WTC11 (cell line): ENCODE results near the gene C17orf100. TPM values are rescaled to one million over a fixed set of nuclear protein-coding genes. Genes with fewer than 3 reads are reported as not detected.

Experiments used
- ATAC-seq: fragments of 200-7000 bp; cut with Tn5 transposase; 2 replicates; pipeline ENCODE4 v1.10.0; 2021; ENCODE audit warnings: mild to moderate bottlenecking, moderate library complexity
- CTCF ChIA-PET: fragments of 300-600 bp; sonication (Branson Sonifier 250); formaldehyde crosslinking; loops from one replicate; lab custom pipeline; 2021; ENCODE audit warnings: antibody characterized with exemption; lab: Charles Lee
- POLR2A ChIA-PET: fragments of 350-600 bp; sonication (Branson Sonifier 250); formaldehyde crosslinking; loops from one replicate; lab custom pipeline; 2021; ENCODE audit warnings: antibody characterized with exemption; lab: Charles Lee
- DNase-seq: peaks from one replicate; pipeline ENCODE4 v3.0.0; 2021; ENCODE audit warnings: low spot score
- H3K27ac Mint-ChIP-seq: 2 replicates; pipeline ENCODE4 v1.8.0; 2021; ENCODE audit warnings: mixed read lengths
- H3K27me3 Mint-ChIP-seq: 2 replicates; pipeline ENCODE4 v1.8.0; 2021; ENCODE audit warnings: low read depth, mild to moderate bottlenecking, moderate library complexity, mixed read lengths
- H3K36me3 Mint-ChIP-seq: 2 replicates; pipeline ENCODE4 v1.8.0; 2021; ENCODE audit warnings: mixed read lengths
- H3K4me1 Mint-ChIP-seq: 2 replicates; pipeline ENCODE4 v1.8.0; 2022; ENCODE audit warnings: mixed read lengths
- H3K4me3 Mint-ChIP-seq: 2 replicates; pipeline ENCODE4 v1.8.0; 2021; ENCODE audit warnings: mild to moderate bottlenecking, moderate library complexity, mixed read lengths
- H3K9me3 Mint-ChIP-seq: 2 replicates; pipeline ENCODE4 v1.8.0; 2021; ENCODE audit warnings: mixed read lengths
- CTCF ChIP-seq: fragments of 200-600 bp; IDR thresholded peaks from 2 replicates; pipeline ENCODE4 v1.8.0; 2022; ENCODE audit warnings: antibody characterized with exemption
- GABPB1 ChIP-seq: sonication (generic); formaldehyde crosslinking; IDR thresholded peaks from 2 replicates; pipeline ENCODE4 v1.8.1; 2023; ENCODE audit warnings: mild to moderate bottlenecking, missing genetic modification reagents
- GTF2I ChIP-seq: fragments of 250-450 bp; sonication (Bioruptor Pico); conservative IDR thresholded peaks from 2 replicates; pipeline ENCODE4 v1.4.0; 2021; ENCODE audit warnings: mild to moderate bottlenecking
- NFE2L1 ChIP-seq: sonication (generic); formaldehyde crosslinking; IDR thresholded peaks from 2 replicates; pipeline ENCODE4 v1.8.1; 2023; ENCODE audit warnings: missing genetic modification reagents
- ZNF121 ChIP-seq: sonication (generic); formaldehyde crosslinking; IDR thresholded peaks from 2 replicates; pipeline ENCODE4 v1.8.0; 2023; ENCODE audit warnings: missing genetic modification reagents
- ZNF532 ChIP-seq: fragments of 250-450 bp; sonication (Bioruptor Pico); IDR thresholded peaks from 2 replicates; pipeline ENCODE4 v1.9.0; 2021; ENCODE audit warnings: mild to moderate bottlenecking, borderline replicate concordance
- microRNA-seq: library from miRNA; unstranded; fragments of <30 nt; microRNA quantifications from one replicate; pipeline ENCODE4 v1.2.0, GENCODE V29; 2022; ENCODE audit warnings: borderline number of aligned reads
- total RNA-seq: library from RNA; stranded (reverse); gene quantifications from 3 replicates; pipeline ENCODE4 v1.2.3, GENCODE V29; 2021
- TF ChIP-seq, protein P1 (sequence below): sonication (generic); formaldehyde crosslinking; IDR thresholded peaks from 2 replicates; pipeline ENCODE4 v1.8.0; 2022; ENCODE audit warnings: mild to moderate bottlenecking, missing genetic modification reagents

C17orf100 gene
- total RNA-seq, 1 experiment from 2014 or later: 2.7 TPM

GRCh38 chr17:6701719-6702118, 50.2 kb downstream of the C17orf100 start:
- Mint-ChIP-seq H3K36me3 (no peaks in the 10 kb centered on the region), H3K9me3 (no peaks in the 10 kb centered on the region), H3K27me3 (no peaks in the 10 kb centered on the region; the same call in 1 of the 2 replicates), H3K27ac (no peak overlapping the region), H3K4me1 (peaks cover 6% of the 10 kb centered on the region), H3K4me3 (no peak overlapping the region)
- ChIA-PET POLR2A (no interaction called here), CTCF (interaction anchor here (0.5 to 4.8 kb wide), 49 partner anchors 8 to 385 kb away, joined by 3 to 104 read pairs (median 3); partner anchors contain the start of genes C17orf100, FBXO39, MED31 and RNASEK)
- peak; percentile 86 for DNase-seq
- peak; percentile 99 for ATAC-seq
- no peak for TF ChIP-seq GTF2I (CRISPR knock-in tag)
- TF ChIP-seq, protein P1, sequence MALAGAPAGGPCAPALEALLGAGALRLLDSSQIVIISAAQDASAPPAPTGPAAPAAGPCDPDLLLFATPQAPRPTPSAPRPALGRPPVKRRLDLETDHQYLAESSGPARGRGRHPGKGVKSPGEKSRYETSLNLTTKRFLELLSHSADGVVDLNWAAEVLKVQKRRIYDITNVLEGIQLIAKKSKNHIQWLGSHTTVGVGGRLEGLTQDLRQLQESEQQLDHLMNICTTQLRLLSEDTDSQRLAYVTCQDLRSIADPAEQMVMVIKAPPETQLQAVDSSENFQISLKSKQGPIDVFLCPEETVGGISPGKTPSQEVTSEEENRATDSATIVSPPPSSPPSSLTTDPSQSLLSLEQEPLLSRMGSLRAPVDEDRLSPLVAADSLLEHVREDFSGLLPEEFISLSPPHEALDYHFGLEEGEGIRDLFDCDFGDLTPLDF (CRISPR knock-in tag): no peak
- TF ChIP-seq CTCF: peak; percentile 55

DNA sequence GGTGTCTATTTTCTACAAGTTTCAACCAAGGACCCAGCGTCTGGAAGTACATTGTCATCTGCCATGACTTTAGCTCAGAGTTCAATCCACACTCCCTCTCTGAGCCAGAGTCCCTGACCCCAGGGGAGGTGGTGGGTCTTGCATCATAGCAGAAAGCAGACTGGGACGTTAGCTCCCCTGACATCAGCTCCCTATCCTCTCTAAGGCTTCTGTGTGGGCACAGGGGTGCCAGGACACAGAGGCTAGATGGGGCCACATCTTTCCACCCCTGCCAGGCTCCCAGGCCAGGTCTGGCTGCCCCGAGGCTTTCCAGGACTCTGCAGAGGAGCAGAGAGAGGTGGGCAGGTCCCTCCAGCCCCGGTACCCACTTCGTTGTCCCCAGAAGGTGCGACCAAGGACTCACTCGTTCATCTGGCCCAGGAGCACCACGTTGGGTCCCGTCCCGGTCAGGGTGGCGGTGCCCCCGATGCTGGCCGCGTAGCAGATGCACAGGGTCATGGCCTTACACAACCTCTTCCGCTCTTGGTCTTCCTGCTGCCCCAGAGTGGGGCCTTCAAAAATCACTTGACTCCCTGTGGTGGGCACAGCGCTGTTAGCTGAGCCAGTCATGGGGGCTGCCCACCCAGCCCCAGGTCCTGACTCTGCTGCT, 51.1 kb downstream of the C17orf100 start:
- H3K27ac Mint-ChIP-seq: no peak overlapping the region
- no peaks in the 10 kb centered on the region for H3K36me3 Mint-ChIP-seq
- peaks cover 6% of the 10 kb centered on the region for H3K4me1 Mint-ChIP-seq
- DNase-seq: no peak
- ATAC-seq: no peak
- H3K27me3 Mint-ChIP-seq: no peaks in the 10 kb centered on the region
- CTCF ChIA-PET: interaction anchor here (0.6 to 4.8 kb wide), 9 partner anchors 10 to 191 kb away, joined by 3 to 104 read pairs (median 6); partner anchors contain the start of gene SLC13A5
- no peaks in the 10 kb centered on the region for H3K9me3 Mint-ChIP-seq
- peak; percentile 85 for TF ChIP-seq GABPB1 (CRISPR knock-in tag)
- no peak for TF ChIP-seq NFE2L1 (CRISPR knock-in tag)
- TF ChIP-seq ZNF532: no peak
- TF ChIP-seq ZNF121: no peak
- POLR2A ChIA-PET: no interaction called here
- H3K4me3 Mint-ChIP-seq: no peak overlapping the region

Small RNA genes lying within 50 kb of the gene (microRNA-seq; reads per million reads assigned to microRNA genes)
- gene MIR4520-1 (not detected), gene MIR4520-2 (not detected)

Other genes with a start within 250 kb of the C17orf100 start
- gene AIPL1, start 216.6 kb upstream of the C17orf100 start, total RNA-seq: 0.32 to 0.71 TPM (median 0.46 TPM) in 3 replicates
- 92.2 to 102 TPM (median 99.3 TPM) in 3 replicates for gene PIMREG, start 207.3 kb upstream of the C17orf100 start, total RNA-seq
- 2.1 to 2.8 TPM (median 2.3 TPM) in 3 replicates for gene PITPNM3, start 95.2 kb upstream of the C17orf100 start, total RNA-seq
- 17.7 to 22.8 TPM (median 18.4 TPM) in 3 replicates for gene KIAA0753, start 11.1 kb upstream of the C17orf100 start, total RNA-seq
- gene TXNDC17, start 10.7 kb upstream of the C17orf100 start, total RNA-seq: 148 to 157 TPM (median 151 TPM) in 3 replicates
- gene MED31, start 157 bp upstream of the C17orf100 start, total RNA-seq: 10.6 to 12.3 TPM (median 11.4 TPM) in 3 replicates
- gene SLC13A5, start 61.6 kb downstream of the C17orf100 start, total RNA-seq: 1.6 to 2.3 TPM (median 1.8 TPM) in 3 replicates
- 0.16 to 0.37 TPM (median 0.20 TPM) in 3 replicates for gene XAF1, start 104.3 kb downstream of the C17orf100 start, total RNA-seq
- not detected in 3 replicates for gene FBXO39, start 124.5 kb downstream of the C17orf100 start, total RNA-seq
- 0.37 TPM in 1 of 3 replicates, not detected in the others for gene TEKT1, start 180.0 kb downstream of the C17orf100 start, total RNA-seq